ENCODE measurements around the gene NARS2.

Gene NARS2

DNA sequence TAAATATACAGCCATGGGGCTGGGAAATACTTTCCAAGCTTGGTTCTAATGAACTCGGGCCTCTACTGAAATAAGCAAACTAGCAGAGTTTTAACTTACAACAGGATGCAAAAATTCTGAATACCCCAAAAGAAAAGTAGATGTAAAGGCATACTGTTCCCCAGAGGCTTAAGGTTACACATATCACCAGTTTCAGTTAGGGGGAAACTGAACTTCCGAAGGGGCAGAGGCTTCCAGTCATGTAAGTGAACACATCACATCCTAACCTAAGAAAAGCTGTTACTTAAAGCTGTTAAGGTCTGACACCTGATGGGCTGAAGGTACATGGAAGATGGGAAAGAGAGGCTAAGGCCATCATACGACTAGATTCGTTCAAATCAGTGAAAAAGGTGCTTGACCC lies 159.3 kb downstream of the NARS2 start:
- no peak for DNase-seq (ENCODE audit: low read depth in 2 of 2)

DNA sequence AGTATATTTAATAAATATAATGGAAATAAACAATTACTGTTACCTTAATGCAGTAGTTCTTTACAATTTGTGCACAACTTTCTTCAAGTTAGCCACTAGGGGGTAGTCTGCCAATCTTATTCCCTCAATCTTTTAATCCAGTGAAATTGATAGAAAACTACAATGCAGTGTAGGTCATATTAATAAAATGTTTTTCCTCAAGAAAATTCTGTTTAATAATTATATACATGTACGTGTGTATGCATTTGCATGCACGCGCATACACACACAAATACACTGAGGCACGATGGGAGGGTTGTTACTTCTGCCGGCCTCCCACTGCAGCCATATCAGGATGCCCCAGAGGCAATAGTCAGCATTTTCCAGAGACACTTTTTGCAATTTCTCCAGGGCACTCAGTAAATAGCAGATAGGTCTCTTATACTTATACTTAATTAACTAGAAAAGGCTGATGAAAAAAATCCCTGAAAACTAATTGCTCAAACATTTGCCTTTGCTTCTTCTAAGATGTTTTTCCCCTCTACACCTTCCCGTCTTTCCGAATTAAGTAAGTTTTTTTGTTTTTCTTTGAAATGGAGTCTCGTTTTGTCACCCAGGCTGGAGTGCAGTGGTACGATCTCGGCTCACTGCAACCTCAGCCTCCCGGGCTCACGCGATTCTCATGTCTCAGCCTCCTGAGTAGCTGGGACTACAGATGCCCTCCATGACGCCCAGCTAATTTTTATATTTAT lies 160.2 kb downstream of the NARS2 start:
- DNase-seq (ENCODE audit: low read depth in 2 of 2) = no peak

DNA sequence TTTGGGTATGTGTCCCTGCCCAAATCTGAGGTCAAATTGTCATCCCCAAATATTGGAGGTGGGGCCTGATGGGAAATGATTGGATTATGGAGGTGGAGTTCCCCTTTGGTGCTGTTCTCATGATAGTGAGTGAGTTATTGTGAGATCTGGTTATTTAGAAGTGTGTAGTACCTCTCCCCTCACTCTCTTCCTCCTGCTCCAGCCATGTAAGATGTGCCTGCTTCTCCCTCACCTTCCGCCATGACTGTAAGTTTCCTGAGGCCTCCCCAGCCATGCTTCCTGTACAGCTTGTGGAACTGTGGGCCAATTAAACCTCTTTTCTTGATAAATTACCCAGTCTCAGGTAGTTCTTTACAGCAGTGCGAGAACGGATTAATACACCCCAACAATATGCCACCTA lies 166.0 kb downstream of the NARS2 start:
- DNase-seq (ENCODE audit: low read depth in 2 of 2) = no peak

DNA sequence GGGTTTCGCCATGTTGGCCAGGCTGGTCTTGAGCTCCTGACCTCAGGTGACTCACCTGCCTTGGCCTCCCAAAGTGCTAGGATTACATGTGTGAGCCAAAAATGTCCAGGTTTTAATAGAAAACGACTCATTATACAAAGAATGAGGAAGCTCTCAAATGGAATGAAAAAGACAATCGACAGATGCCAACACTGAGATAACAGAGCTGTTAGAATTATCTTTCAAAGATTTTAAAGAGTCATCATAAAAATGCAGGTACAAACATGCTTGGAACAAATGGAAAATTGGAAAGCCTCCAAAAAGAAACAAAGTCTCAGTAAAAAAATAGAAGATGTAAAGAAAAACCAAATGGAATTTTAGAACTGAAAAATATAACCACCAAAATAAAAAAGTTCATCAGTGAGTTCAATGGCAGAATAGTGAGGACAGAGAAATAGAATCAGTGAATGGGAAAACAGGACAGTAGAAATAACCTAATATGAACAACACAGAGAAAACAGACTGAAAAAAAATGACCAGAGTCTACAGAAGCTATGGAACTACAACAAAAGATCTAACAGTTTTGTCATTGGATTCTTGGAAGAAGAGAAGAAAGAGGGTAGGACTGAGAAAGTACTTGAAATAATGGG lies 168.0 kb downstream of the NARS2 start:
- DNase-seq (ENCODE audit: low read depth in 2 of 2) = no peak

DNA sequence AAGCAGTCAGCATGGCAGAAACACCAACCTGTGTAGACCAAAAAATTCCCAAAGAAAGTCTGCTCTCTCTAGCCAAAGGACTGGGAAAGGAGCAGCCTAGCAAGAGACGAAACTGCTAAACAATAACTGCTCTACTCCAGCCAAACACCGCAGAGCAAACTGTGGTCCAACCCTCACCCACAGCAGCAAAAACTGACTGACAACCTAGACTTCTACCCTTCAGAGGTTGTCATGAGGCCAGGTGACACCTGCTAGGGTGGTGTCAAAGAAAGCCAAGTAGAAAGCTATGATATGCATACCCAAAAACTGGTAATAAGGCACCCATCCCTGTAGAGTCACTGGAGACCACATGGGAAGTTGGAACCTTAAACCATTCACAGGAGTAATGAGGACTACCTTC lies 168.9 kb downstream of the NARS2 start:
- no peak for DNase-seq (ENCODE audit: low read depth in 2 of 2)

DNA sequence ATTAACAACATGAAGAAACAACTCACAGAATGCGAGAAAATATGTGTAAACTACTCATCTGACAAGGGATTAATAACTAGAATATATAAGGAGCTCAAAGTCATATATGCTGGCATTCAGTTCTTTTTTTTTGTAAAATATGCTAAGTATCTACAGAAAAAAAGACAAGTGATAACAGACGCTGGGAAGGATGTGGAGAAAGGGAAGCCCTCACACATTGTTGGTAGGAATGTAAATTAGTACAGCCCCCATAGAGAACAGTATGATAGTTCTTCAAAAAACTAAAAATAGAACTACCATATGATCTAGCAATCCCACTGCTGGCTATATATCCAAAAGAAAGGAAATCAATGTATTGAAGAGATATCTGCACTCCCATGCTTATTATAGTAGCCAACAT lies 170.9 kb downstream of the NARS2 start:
- DNase-seq (ENCODE audit: low read depth in 2 of 2) = no peak

DNA sequence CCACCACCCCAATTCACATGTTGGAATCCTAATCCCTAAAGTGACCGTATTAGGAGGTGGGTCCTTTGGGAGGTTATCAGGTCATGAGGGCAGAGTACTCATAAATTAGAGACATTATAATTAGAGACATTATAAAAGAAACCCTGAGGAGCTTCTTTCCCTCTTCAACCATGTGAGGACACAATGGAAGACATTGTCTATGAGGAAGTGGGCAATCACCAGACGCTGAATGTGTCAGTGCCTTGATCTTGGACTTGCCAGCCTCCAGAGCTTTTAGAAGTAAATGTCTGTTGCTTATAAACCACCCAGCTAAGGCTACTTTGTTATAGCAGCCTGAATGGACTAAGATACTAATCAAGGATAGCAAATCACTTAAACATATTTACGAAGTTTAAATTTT lies 171.8 kb downstream of the NARS2 start:
- no peak for DNase-seq (ENCODE audit: low read depth in 2 of 2)

DNA sequence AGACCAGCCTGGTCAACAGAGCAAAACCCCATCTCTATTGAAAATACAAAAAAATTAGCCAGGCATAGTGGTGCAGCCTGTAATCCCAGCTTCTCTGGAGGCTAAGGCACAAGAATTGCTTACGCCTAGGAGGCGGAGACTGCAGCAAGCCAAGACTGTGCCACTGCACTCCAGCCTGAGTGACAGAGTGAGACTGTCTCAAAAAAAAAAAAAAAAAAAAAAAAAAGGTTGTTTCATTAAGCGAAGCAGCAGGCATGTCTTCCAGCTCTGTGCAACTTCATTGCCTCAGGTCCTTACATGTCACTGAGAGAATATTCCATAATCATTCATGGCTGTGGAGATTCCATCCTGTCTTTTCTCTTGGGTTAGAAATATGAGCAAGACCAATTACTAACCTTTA lies 174.0 kb downstream of the NARS2 start:
- no peak for DNase-seq (ENCODE audit: low read depth in 2 of 2)

DNA sequence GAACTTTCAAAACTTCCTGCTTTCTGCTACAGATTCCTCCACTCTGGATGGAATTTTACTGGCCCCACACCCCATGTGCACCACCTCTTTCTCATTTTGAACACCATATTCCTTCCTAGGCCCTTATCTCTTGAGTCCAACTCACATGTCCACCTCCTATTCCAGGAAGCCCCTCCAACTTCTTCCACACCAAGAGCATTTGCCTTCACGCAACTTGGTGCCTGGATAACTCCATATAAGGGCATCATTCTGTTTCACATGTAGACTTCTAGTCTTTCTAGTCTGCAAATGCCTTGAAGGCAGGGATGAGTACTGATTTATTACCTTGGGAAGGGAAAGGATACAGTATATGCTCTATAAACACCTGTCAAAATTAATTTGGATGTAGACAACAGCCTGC lies 174.5 kb downstream of the NARS2 start:
- no peak for DNase-seq (ENCODE audit: low read depth in 2 of 2)

DNA sequence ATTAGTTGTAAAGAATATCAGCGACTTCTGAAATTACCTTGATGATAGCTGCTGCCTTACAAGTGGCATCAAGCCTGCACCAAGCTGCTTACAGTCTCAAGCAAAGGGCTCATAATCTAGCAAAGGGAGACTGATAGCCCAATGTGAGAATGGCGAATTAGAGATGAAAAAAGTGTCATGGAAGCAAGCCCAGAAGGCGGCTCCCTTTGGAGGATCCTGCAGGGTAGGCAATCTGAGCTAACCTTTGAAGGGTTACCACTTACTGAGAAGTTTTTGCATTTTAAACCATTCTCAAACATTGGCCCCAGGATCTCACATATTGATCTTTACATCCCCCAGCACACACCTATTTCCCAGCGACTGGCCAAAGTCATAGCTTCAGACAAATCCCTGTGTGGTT lies 175.5 kb downstream of the NARS2 start:
- no peak for DNase-seq (ENCODE audit: low read depth in 2 of 2)

DNA sequence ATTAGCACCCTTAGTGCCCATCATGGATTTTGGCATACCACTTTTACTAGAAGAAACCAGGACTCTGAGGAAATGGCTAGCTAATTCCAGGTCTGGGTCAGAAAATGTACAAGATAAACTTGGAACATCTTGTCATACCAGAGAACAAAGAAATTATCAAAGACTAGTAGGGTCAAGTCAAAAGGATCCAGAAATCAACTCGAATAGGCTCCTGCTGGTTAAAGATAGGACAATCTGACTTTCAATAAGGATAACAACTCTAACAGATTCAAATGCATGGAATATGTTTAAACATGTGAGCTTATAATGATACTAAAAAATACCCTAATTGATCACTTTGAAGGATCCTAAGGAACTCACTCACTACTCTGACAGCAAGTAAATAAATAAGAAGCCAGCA lies 175.9 kb downstream of the NARS2 start:
- DNase-seq (ENCODE audit: low read depth in 2 of 2) = no peak

DNA sequence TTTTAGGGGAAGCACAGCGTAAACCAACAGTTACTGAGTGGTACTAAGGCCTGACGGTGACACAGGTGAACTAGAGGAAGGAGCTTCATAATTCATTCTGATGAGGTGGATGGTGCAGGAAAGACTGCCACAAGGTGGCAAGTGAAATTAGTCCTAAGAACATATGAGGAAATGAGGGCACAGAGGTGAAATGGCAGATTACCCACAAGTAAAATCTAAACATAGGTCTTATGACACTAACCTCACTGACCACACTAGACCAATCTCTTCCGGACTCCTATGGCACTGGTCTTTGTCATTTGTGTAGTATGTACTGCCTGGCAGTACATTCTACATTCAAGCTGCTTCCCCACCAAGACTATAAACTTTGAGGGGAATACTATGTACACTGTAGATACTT lies 177.3 kb downstream of the NARS2 start:
- DNase-seq (ENCODE audit: low read depth in 2 of 2) = no peak

DNA sequence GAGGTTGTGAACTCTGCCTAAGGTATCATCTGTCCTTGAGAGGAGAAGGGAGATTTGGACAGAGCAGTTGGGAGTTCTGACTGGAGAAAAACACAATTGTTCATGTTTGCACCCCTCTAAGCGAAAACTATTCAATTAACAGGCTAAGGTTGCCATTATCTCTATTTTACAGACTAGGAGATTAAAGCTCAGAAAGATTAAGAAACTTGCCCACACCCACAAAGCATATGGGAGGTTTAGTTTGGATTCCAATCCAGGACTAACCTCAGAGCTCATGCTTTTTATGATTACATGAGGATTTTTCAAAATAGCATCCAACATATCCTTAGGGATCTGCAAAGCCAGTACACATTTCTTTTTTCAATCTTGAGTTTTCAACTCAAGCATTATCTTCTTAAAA lies 179.1 kb downstream of the NARS2 start:
- no peak for DNase-seq (ENCODE audit: low read depth in 2 of 2)

DNA sequence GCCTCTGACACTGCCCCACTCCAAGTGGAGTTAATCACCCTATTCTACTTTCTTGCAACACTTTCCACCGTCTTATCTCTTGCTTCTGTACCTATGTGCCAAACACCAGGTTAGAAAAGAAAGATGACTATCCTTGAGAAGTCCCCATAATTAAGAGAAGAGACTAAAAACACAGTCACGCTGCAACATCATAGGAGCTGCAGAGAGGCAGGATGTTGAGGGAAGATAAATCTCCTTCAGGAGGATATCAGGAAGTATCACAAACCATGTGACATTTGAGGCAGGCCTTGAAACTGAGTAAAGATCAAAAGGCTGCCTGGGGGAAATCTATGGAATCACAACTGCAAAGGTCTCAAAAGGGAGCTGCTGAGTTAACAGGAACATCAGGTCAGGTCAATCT lies 181.8 kb downstream of the NARS2 start:
- DNase-seq (ENCODE audit: low read depth in 2 of 2) = no peak

DNA sequence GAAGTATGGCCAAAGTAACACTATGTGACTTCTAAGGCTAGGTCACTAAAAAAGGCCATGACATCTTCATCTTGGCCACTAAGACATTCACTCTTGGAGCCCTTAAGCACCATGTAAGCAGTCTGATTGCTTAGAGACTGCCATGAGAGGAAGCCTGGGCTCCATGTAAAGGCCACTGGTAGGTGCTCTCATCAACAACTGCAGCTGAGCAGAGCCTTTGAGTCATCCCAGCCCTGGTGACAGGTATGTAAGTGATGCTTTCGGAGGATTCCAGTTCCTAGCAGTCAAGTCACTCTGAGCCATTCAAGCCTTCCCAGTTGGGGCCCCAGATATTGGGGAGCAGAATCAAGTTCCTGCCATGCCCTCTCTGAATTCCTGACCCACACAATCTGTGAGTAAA lies 183.2 kb downstream of the NARS2 start:
- DNase-seq (ENCODE audit: low read depth in 2 of 2) = no peak

DNA sequence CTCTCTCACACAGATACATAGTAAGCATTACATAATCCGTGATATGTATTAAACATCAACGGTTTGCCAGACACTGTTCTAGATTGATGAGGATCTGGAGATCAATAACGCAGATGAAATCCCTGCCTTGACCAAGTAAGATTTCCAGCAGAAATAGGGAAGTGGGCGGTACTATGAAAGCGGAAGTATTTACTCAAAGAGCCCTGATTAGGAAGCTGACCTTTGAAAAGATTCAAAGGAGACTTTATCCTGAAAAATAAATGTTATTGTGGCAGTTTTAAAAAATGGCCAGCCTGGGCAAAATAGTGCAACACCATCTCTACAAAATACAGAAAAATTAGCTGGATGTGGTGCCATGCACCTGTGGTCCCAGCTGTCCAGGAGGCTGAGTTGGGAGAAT lies 183.9 kb downstream of the NARS2 start:
- no peak for DNase-seq (ENCODE audit: low read depth in 2 of 2)

DNA sequence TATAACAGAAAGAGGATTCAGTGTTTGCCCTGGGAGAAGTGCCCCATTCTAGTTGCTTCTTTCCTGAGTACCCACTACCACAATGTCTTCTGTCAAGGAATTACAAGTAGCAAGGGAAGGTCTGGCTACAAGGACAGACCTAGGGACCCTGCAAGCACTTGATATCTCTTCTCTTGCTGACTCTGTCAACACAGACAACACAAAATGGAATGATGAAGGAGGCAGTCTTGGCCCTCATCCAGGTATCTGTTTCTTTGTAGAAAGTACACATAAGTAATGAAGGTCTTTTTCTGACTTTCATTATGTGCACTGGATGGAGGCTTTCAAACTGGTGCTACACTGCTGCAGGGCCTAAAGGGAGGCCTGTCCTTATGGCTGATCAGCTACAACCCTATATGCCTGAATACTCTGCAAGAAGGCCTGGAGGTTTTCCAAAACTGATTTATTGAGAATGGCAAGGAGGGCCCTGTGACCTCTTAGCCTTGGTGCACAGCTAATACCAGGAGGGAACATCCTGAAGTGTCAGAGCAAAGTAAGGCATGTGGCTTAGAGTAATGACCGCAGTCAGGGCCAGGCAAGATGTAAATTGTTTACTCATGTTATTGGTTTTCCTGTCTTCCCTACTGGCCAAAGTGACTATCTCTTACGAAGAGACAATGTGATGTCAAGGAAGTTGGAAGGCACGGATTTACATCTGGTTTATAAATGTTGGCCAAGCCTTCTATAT lies 188.3 kb downstream of the NARS2 start:
- no peak for DNase-seq (ENCODE audit: low read depth in 2 of 2)

All from stimulated activated CD4-positive, alpha-beta T cell treated with anti-CD3 and anti-CD28 coated beads, Interleukin-4, amount 100 ng/mL, for 48 hours (primary cell).